ENCODE results near the gene KIF16B.

- TF ChIP-seq CTCF (IDR thresholded peaks at IDR 0.05) (no peak), POLR2AphosphoS5 (IDR thresholded peaks at IDR 0.05) (no peak)
Measured at GRCh38 chr20:16607364-16608276, 34.4 kb upstream of the KIF16B start.

Data from breast epithelium (tissue), 3 donors.